SKM-1 treated with dmso at 0.1 percent for 144 hours (cell line): ENCODE data around the gene ZNF813.

Experiments
- DNase-seq: peaks from one replicate; lab custom pipeline; 2025; ENCODE audit not compliant: unreplicated experiment; lab: John Stamatoyannopoulos, UW

Gene ZNF813

DNA sequence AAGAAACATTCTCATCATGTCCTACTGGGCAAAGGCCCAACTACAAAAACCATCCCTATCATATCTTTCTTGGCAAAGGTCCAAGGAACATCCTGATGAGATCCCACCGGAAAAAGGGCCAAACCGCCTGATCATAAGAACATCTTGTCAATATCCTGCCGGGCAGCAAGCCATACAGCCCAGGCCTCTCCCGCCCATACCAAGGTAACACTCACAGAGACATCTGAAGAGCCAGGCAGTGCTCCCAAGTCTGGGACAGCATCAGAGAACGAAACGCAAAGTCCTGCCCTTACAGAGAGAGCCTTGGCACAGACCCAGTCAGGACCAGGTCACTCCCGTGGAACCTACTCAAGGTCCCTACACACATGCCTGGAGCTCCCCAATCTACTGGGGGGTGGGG lies 51.9 kb downstream of the ZNF813 start:
- no peak for DNase-seq

DNA sequence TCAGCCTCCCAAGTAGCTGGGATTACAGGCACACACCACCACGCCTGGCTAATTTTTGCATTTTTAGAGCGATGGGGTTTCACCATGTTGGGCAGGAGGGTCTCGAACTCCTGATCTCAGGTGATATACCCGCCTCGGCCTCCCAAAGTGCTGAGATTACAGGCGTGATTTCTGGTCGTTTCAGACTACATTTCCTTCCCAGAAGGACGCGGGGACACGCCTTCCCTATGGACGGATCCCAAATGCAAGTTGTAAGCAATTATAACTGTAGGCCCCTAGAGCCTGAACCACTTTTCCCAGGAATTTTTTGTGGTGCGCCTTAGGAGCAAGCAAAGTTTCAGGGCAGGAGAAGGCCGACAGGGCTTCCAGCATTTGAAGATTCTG lies 52.6 kb downstream of the ZNF813 start:
- DNase-seq = no peak

DNA sequence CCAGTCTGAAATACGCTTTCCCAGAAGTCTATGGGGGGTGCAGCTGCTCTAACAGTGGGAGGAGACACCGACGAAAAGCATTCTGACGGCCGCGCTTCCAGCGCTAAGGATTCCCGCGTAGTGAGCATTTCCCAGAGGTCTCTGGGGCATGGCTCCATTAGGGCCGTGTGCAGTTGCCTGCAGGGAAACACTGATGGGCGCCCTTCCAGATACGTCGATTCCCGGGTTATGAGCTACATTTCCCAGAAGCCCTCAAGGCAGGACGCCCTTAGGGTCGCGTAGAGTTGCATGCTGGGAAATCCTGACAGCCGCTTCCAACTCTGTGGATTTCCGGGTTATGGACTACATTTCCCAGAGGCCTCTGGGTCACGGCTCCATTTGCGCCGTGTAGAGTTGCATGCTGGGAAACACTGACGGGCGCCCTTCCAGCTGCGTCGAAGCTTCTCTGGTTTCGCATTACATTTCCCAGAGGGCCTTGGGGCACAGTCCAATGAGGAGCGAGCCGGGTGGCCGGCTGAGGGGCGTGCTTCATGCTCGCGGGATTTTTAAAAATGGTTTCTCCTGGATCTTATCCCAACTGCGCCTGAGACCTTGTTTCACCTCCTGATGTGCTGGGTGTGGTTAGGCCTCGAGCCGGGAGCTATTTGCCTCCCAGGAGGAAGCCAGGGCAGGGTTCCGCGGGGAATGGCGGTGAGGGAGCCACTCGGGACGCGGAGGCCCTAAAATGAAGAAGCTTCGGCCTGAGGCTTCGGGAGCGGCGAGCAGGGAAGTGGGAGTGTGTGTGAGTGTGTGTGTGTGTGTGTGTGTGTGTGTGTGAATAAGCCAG lies 53.2 kb downstream of the ZNF813 start:
- DNase-seq = peak; percentile 76

DNA sequence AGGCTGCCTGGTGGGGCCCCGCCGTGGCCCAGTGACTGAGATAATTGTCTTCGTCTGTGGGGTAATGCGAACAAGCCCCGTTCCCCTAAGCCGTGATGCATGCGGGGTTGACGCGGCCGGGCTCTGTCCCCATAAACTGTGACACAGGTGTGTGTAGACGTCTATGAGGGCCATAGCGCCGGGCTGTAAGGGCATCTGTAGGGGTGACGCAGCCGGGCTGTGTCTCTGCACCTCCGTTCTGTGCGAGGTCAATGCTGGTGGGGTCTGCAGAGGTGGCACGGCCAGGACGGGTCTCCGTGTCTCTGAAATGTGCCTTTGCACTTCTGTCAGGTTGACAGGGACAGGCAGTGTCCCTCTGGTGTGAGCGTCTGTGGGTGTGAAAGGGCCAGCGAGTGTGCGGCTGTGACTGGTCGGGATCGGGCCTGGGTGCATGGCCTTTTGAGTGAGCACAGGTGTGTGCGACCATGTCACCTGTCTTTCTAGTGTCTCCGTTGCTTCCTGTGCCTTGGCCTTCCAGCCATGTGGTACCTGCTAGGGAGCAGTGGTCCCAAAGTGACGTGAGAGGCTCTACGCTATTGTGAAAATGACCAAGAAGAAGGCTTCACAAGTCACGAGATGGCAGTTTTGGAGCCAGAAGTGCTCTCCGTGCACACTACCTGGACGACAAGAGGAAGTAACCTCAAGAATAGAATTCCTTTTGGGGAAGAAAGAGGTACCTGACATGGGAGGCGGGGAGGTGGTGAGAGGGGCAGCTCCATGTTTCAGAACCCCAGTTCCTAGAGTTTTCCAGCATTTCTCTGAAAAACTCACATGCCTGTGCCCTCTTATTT lies 54.1 kb downstream of the ZNF813 start:
- DNase-seq = no peak

DNA sequence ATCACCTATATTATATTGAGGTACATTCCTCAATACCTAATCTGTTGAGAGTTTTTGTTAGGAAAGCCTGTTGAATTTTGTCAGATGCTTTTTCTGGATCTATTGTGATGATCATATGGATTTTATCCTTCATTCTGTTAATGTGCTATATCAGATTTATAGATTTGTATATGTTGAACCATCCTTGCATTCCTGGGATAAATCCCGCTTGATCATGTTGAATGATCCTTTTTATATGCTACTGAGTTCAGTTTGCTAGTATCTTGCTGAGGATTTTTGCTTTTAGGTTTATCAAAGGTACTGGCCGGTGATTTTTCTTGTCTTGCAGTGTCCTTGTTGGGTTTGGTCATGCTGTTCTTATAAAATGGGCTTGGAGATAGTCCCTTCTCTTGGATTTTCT lies 58.4 kb downstream of the ZNF813 start:
- DNase-seq = no peak

DNA sequence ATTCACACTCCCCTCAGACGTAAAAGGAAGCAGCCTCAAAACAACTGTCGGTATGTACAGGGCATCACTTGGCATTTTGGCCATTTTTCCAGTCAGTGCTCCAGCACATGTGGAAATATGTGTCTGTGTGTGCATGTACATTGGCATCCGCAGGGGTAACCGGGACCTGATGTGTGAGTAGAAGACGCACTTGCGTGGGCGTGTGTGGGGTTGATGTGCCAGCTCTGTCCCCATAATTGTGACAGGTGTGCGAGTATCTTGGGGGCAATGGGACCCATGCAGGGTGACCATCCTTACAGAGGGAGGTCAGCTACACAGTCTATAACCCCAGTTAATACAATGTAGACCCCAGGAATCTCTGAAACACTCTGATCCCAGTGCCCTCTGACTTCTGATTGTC lies 63.1 kb downstream of the ZNF813 start:
- no peak for DNase-seq

DNA sequence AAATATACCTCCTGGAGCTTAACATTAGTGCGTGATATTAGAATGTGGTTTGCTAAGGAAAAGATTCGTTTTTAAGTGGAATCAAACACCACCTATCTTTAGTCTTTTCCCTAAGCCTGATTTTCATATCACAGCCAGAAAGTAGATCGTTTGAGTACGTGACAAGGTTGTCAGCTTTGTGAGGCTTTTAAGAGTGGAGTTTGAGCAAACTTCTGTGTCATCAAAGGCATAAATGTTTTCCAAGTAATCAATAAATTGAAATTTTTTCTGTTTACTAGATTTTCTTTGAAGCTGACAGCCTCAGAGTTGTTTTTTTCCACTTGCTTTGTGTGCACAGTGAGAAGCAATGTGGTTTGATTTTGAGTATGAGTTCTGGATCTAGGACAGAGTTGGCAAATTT lies 63.9 kb downstream of the ZNF813 start:
- DNase-seq = no peak

DNA sequence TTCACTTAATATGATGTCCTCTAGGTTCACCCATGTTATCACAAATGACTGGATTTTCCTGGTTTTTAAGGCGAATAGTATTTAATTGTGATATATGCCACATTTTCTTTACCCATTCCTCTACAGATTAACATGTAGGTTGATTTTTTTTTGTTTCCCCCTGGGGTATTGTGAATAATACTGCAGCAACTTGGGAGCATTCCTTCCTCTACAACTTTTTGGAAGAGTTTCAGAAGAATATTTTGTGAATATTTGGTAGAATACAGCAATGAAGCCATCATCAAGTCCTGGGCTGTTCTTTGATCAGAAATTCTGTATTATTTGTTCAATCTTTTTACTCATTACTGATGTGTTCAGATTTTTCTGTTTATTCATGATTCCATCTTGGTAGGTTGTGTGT lies 64.8 kb downstream of the ZNF813 start:
- no peak for DNase-seq

DNA sequence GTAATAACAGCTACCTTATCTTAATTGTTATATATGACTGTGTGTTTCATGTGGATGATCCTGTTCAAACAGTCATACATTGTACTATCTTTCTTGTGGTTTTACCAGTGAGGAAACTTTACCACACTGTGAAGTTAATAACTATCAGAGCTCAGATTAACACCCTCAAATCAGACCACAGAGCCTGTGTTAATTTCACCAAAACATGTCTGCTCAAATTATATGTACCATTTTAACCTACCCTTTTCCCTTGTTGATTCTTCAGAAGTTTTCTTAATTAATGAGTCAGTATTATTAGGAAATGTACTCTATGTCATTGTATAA lies 68.7 kb downstream of the ZNF813 start:
- DNase-seq = no peak

DNA sequence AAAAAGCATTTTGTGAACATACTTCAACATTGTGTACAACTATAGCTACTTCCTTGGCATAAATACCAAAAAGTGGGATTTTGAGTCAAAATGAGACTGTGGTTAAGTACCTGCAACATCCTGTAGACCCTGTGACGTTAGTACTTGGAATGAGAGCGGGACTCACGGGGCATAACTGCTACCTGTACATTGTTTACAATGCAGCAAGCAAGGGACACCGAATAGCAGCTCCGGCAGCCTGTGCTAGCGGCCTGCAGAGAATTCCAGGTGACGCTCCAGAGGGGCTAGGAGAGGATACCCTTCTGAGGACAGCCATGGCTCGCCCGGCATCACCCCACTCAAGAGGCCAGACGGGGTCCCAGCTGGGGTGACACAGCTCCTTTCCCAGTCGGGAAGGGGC lies 69.6 kb downstream of the ZNF813 start:
- no peak for DNase-seq

DNA sequence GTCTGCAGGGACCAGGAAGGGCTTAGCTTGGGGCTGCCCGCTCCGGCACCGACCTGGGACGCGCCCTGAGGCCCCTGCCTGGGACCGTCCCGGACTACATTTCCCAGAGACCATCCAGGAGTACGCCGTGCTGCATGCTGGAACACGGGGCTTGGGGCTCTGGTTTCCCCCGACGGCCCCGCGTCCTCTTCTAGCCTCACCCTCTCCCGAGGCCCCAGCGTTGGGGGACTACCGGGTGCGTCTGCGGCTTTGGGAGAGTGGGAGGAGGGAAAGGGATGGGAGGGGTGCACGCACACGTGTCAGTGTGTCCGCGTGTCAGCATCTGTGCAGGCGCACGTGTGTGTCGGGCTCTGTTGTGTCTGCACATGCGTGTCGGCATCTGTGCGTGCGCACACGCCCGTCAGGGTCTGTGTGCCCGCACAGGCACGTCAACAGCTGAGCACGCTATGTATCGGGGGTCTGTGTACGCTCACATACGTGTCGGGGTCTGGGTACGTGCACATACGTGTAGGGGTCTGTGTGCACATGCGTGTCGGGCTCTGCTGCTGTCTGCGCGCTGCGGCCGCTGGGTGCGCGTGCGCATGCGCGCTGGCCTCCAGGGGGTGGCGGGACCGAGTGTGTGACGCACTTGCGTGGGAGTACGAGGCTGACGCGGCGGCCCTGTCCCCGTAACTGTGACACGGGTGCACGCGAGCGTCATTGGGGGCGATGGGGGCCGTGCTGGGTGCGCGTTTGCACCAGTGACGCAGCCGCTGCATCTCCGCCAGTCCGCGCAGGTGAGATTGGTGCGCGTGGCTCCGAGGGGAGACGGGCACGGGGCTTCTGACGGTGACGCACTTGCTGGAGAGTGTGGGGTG lies 70.2 kb downstream of the ZNF813 start, which contains the start of gene ZNF331:
Gene ZNF331, plus strand, starts transcription at position 625 of the 857 bp plus-strand sequence. CDS start 31,232 bp downstream, outside the sequence.
- DNase-seq = no peak

DNA sequence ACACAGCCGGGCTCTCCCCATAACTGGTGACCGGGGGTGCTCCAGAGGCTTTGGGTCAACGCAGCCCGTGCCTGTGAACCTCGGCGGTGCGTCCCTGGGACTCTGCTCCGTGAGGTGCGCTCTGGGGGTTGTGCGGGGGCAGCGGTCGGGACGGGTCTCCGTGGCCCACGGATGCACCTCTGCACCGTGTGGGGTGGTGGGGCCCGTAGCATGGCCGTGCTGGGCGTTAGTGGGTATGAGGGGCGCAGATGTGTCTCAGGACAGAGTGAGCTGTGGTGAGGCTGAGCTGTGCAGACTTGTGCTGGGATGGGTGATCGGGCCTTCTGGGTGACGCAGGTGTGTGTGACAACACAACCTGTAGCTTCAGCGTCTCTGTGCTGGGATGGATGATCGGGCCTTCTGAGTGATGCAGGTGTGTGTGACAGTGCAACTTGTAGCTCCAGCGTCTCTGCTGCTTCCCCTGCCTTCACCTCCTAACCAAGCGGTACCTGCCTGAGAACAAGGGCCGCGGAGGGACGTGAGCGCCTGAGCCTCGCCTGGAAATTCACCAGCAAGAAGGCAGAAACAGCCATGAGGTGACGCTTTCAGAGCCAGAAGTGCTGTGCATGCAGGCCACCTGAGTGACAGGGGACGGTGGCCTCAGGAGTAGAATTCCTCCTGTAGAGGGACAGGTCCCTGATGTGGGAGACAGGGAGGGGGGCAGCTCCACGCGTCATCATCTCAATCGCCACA lies 71.0 kb downstream of the ZNF813 start:
- no peak for DNase-seq

DNA sequence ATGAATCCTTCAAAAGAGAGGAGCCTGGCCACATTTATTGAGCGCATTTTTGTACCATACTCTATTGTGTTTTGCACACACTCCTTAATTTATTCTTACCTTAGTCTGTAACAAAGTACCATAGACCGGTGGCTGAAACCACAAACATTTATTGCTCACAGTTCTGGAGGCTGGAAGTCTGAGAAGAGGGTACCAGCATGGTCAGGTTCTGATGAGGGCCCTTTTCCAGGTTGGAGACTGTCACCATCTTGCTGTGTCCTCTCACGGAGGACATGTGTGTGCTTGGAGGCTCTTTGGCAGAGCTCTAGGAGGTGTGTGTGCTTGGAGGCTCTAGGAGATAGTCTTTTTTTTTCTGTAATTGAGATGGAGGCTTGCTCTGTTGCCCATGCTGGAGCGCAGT lies 72.6 kb downstream of the ZNF813 start:
- DNase-seq = no peak

DNA sequence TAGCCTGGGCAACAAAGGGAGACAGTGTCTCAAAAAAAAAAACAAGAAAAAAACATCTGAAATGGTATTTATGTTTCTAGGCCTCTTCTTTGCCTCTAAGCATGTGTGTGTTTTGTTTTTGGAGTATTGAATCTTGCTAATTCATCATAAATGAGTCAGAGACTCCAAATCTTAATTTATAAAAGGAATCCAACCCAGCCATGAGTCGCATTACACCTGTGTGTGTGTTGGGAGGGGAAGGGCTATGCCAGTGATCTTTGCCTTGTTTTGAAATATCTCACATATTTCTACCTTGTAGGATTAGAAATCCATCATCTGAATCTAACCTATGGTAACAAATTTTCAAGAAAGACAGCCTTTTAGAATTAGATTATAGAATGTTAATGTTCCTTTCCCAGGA lies 74.4 kb downstream of the ZNF813 start:
- DNase-seq = no peak

DNA sequence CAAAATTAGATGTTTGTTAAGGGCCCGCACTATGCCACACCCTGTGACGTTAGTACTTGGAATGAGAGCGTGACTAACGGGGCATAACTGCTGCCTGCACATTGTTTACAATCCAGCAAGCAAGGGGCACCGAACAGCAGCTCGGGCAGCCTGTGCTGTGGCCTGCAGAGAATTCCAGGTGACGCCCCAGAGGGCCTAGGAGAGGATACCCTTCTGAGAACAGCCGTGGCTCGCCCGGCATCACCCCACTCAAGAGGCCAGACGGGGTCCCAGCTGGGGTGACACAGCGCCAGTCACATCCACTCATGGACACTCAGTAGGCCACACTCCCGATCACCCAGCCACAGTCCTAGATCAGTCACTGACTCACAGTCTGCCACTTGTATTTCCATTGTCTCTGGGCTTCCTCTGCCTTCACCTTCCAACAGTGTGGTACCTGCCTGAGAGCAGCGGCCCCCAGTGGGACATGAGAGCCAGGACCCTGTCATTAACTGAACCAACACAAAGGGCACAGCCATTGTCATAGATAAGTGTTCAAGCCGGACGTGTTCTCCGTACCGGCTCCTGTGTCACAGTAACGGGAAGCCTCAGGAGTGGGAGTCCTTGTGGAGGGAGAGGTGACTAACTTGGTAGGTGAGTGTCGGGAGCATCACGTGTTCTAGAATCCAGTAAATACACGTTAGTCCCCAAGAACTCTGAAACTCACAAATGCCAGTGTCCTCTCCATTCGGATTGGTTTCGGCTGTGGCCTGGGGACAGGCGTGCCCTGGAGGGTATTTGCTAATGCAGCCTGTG lies 77.9 kb downstream of the ZNF813 start:
- DNase-seq = no peak
